SH-SY5Y (cell line): ENCODE data around the gene GSN.

Source experiments
- GATA2 ChIP-seq: IDR thresholded peaks from 2 replicates; pipeline ENCODE4 v1.6.1; 2011; ENCODE audit warnings: mild to moderate bottlenecking, low read depth, low read length
- GATA3 ChIP-seq: IDR thresholded peaks from 2 replicates; pipeline ENCODE4 v1.6.1; 2011; ENCODE audit warnings: low read depth, mild to moderate bottlenecking, low read length, moderate library complexity

Gene GSN

GRCh38 chr9:121359351-121360294 lies 91.7 kb downstream of the GSN start:
- no peak for TF ChIP-seq GATA3
- TF ChIP-seq GATA2 = no peak

DNA sequence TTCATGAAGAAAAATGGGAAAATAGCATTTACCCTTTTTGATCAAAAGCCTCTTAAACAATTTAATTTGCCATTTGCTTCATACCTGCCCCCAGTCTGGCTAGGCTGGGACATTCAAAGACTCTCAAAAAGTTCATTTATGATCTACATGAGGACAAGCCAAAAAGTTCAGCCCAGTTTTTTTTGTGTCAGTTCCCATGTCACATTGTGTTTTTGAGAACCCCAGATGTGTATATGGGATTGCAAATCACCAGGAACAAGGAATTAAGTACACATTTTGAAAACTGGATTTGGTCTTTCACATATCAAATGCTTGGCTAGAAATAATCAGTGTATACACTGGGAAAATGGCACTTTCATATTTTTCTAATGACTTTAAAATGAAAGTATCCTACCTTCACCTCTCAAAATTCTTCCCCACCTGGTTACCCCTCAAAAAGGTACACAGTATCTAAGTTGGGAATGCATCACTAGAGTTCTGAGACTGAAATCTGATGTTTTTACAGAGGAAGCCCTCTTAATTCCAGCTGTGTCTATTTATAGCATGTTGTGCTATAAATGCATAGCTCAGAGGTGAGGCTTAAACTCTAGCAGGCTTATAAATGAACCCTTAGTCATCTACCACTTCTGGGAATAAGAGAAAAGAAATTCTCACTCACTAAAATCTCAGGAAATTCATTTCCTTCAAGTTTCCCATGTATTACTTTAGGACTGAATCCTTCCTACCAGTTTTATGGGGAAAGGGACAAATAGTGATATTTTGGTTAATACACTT lies 92.8 kb downstream of the GSN start:
- no peak for TF ChIP-seq GATA2
- TF ChIP-seq GATA3 = no peak

DNA sequence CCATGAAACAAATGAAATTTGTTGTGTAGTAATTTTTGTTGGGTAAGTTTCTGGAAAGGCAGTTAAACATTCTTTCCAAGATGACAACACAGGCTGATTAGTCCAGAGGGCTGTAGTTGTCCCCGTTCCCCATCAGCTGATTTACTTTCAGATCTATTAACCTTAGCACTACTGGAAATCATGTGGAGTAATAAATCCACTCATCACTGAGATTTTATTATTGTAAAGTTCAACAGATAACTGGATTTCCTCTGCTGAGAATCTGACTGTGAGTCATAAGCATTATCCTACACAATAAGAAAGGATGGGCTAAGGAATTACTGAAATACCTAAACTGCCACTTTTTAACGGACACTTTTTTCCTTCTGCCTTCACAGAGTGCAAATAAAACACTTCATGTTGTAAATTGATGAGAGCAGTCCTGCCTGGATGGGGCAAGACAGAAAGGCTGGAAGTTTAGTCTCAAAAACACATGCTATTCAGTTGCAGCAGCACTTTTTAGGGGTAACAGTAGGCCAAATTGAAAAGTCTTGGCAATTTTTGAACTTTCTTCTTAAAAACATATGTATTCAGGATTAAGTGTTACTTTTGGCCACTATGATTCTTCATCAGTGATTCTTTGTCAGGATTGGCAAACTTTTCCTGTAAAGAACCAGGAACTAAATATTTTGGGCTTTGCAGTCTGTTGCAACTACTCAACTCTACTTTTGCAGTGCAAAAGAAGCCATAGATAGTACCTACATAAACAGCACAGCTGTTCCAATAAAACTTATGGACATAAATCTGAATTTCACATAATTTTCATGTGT lies 95.1 kb downstream of the GSN start:
- no peak for TF ChIP-seq GATA2
- TF ChIP-seq GATA3 = no peak

DNA sequence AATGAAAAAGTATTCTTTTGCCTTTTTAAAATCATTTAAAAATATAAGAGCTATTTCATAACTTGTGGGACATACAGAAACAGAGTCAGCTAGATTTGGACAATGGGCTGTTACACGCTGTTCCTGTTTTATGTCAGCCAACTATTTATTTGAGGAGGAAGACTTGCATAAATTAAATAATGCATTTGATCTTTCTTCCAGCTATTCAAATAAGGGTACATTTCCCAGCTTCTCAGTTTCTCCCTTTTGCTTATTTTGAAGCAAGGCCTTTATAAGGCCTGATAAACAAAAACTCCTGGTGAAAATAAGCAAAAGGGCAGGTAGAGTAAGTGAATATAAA lies 95.6 kb downstream of the GSN start:
- TF ChIP-seq GATA3 (no peak), GATA2 (no peak)

GRCh38 chr9:121364077-121364476 lies 96.1 kb downstream of the GSN start:
- TF ChIP-seq GATA3 (no peak), GATA2 (no peak)

DNA sequence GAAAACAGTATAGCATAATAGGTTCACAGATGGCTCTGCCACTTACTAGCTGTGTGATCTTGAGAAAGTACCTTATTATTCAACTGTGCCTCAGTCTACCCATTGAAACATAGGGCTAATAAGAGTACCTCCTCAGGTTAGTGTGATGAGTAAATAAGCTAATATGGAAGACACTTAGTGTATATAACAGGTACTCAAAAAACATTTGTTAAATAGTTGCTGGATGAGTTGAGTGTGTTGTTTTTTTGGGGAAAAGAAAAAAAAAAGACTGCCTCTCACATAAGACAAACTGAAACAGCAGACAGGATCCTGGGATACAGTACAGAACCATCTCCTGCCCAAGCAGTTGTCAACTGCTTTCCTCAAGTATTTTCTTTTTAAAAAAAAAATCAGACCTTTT lies 96.9 kb downstream of the GSN start:
- no peak for TF ChIP-seq GATA3
- no peak for TF ChIP-seq GATA2

DNA sequence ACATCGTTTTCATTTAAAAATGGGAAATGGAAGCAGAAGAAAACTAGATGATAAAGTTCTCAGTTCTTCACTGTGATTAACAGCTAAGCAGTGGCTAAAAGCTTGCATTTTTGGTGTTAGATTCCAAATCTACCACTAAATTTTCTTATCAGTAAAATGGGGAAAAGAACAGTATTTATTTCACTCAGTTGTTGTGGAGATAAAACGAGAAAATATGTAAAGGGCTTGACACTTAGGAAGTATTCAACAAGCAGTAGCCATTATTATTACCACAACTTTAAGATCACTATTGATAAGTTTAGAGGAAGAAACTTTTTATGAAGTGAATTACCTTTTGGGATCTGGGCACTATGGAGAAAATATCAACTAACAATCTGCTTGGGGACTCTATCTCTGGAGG lies 97.6 kb downstream of the GSN start:
- TF ChIP-seq GATA3 = no peak
- no peak for TF ChIP-seq GATA2

DNA sequence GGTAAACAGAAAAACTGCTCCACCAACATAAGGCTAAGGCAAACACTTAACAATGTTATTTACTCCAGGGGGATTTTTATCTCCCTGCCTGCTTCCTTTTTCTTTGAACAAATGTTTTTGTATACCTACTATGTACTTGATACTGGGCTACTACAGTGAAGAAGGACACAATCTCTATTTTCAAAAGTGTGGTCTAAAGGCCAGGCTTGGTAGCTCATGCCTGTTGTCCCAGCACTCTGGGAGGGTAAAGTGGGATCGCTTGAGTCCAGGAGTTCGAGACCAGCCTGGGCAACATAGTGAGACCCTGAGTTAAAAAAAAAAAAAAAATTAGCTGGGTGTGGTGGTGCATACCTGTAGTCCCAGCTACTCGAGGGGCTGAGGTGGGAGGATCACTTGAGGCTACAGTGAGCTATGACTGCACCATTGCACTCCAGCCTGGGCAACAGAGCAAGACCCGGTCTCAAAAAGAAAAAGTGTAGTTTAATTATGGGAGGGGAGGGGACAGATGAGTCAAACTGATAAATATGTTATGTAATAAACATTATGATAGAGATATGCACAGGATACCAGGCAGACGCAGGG lies 98.7 kb downstream of the GSN start:
- TF ChIP-seq GATA2 (no peak), GATA3 (no peak)

DNA sequence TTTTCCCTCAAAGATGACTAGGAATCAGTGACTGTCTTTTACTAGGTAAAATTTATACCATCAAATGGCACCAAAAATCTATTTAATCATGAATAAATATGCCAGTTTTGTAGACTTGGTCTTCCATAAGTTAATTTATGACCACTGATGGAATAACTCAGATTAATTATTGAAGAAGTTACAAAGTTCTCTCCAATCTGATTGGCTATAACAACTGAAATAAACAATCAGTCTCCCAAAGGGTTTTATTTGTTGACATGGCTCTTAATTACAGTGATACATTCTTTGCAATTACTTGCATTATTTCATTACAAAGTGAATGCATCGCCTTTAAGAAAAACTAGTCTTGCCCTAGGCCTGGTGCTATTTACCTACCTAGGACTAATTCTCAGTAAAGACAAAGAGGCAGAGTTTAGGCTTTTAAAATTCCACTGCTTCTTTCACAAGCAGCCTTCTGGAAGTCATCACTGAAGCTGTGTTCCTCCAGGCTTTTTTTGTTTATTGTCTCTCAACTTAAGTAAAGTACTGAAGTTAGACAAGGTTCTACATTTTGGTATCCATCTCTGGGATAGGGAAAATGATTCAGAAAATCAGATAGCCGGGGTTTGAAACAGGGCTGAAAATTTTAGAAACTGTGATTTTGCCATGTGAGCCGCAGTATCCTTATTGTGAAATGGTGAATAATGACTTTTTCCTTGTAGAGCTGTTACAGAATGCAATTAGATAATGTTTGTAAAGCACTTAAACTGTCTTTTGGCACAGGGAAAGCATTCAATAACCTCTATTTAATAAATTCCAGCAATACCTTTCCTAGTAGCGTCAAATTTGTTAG lies 99.6 kb downstream of the GSN start:
- TF ChIP-seq GATA3 = no peak
- no peak for TF ChIP-seq GATA2

DNA sequence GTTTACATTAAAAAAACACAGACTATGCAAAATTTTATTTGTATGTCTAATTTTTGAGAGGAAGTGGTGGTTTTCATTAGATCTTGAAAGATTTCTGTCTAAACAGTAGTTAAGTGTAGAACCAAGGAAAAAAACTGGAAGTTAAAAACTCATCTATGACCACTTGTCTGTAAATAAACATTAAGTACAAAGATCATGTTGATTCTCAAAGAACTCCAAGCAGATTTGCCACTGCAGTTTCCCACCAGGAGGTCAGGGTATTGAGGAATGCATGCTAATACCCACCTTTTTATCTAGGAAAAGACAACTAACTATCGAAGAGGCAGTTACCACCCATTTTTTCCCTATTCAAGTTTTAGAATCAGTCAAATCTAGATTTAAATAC lies 100.2 kb downstream of the GSN start:
- TF ChIP-seq GATA3 (no peak), GATA2 (no peak)

DNA sequence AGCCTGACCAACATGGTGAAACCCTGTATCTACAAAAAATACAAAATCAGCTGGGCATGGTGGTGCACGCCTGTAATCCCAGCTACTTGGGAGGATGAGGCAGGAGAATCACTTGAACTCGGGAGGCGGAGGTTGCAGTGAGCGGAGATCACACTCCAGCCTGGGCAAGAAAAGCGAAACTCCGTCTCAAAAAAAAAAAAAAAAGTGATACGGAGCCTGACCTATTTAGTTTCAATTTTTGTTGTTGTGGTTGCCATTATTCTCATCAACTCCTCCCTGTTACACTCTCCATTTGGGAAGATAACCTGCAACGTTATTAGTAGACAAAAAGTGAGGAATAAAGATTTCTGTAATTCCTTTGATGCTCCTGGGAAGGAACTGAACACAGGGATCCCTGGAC lies 100.8 kb downstream of the GSN start:
- no peak for TF ChIP-seq GATA3
- no peak for TF ChIP-seq GATA2

GRCh38 chr9:121369595-121370265 lies 101.8 kb downstream of the GSN start, which contains the start of gene STOM:
Gene STOM, minus strand, starts transcription at chr9:121370250. Its CDS starts 63 bp downstream, at chr9:121370187.
- TF ChIP-seq GATA2 (peak; percentile 44; the same call in 1 of the 2 replicates), GATA3 (no peak)
